ENCODE data around the gene SRSF12.
"Not testable (repeated sequence)": the region's sequence is repeated elsewhere in the genome, so short reads cannot be mapped to it uniquely, and the experiment has no call there.

DNA sequence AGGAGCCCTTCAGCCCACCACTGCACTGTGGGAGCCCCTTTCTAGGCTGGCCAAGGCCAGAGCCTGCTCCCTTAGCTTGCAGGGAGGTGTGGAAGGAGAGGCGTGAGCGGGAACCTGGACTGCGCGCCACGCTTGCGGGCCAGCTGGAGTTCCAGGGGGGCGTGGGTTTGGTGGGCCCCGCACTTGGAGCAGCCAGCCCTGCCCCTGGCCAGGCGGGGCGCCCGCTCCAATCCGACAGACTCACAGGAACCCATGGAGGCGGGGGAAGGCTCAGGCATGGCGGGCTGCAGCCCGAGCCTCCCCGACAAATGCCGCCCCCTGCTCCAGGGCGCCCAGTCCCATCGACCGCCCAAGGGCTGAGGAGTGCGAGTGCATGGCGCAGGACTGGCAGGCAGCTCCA is 52.9 kb downstream of the SRSF12 start:
- TF ChIP-seq, protein P1, sequence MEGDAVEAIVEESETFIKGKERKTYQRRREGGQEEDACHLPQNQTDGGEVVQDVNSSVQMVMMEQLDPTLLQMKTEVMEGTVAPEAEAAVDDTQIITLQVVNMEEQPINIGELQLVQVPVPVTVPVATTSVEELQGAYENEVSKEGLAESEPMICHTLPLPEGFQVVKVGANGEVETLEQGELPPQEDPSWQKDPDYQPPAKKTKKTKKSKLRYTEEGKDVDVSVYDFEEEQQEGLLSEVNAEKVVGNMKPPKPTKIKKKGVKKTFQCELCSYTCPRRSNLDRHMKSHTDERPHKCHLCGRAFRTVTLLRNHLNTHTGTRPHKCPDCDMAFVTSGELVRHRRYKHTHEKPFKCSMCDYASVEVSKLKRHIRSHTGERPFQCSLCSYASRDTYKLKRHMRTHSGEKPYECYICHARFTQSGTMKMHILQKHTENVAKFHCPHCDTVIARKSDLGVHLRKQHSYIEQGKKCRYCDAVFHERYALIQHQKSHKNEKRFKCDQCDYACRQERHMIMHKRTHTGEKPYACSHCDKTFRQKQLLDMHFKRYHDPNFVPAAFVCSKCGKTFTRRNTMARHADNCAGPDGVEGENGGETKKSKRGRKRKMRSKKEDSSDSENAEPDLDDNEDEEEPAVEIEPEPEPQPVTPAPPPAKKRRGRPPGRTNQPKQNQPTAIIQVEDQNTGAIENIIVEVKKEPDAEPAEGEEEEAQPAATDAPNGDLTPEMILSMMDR (conservative IDR thresholded peaks at IDR 0.05; ENCODE audit: low read length), result not testable (repeated sequence)
- not testable (repeated sequence) for TF ChIP-seq EZH2phosphoT487 (IDR thresholded peaks at IDR 0.05; ENCODE audit: borderline replicate concordance)
